NT2/D1 (cell line): Measurements from ENCODE around the gene ARL6IP4.

Source experiments
- SUZ12 ChIP-seq: IDR thresholded peaks from 2 replicates; pipeline ENCODE4 v1.6.1; 2011; ENCODE audit not compliant: insufficient read length, insufficient read depth; ENCODE audit errors: extremely low read depth
- YY1 ChIP-seq: IDR thresholded peaks from 2 replicates; pipeline ENCODE4 v1.6.1; 2011; ENCODE audit not compliant: insufficient read length, insufficient read depth

DNA sequence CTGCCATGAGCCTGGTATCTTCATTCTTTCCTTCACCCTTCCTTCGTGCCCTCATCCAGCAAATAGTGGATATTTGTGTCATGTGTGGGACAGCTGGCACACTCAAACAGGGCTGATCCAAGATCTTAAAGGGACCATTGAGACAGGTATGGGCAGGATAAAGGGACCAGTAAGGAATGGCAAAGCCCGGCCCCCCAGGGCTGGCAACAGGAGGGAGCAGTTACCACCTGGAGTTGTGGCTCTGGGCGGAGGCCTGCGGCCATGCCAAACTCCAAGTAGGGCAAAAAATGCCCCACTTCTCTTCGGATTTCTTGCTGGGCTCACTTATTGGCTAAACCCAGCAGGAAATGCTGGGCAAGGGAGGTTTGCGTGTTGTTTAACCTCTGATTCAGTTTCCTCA lies 3.3 kb upstream of the ARL6IP4 start:
- no peak for TF ChIP-seq YY1
- no peak for TF ChIP-seq SUZ12
